Inflammatory macrophage treated with lipopolysaccharide for 1 hour (primary cell): ENCODE measurements around the gene TMEM239.

Experiments used
- DNase-seq, 2 donors: peaks; one replicate each; pipeline ENCODE4 v3.0.0-alpha.2; 2020 to 2022

The TMEM239 gene

GRCh38 chr20:2851086-2851485 is 34.9 kb downstream of the TMEM239 start:
- no peak for DNase-seq

GRCh38 chr20:2858591-2858990 is 42.4 kb downstream of the TMEM239 start:
- no peak for DNase-seq

- no peak for DNase-seq
Measured at GRCh38 chr20:2859330-2860121, 43.4 kb downstream of the TMEM239 start.

- no peak for DNase-seq
Measured at GRCh38 chr20:2864626-2865025, 48.5 kb downstream of the TMEM239 start.

GRCh38 chr20:2865101-2865500 is 48.9 kb downstream of the TMEM239 start:
- DNase-seq = no peak

GRCh38 chr20:2865630-2866029 is 49.5 kb downstream of the TMEM239 start:
- DNase-seq = no peak

- DNase-seq = no peak
Measured at GRCh38 chr20:2866236-2866635, 50.1 kb downstream of the TMEM239 start.

GRCh38 chr20:2867081-2867864 is 51.1 kb downstream of the TMEM239 start:
- no peak for DNase-seq
